ENCODE measurements around the gene INPP5E.
"Not testable (repeated sequence)": the region's sequence is repeated elsewhere in the genome, so short reads cannot be mapped to it uniquely, and the experiment has no call there.

Gene INPP5E

GRCh38 chr9:136425367-136425766 is 14.3 kb downstream of the INPP5E start:
- not testable (repeated sequence) for DNase-seq

- DNase-seq: no peak
Measured at GRCh38 chr9:136424750-136425362, 14.8 kb downstream of the INPP5E start.

- no peak for DNase-seq
Measured at GRCh38 chr9:136423432-136424146, 16.1 kb downstream of the INPP5E start.

GRCh38 chr9:136422876-136423275 is 16.8 kb downstream of the INPP5E start:
- no peak for DNase-seq

GRCh38 chr9:136421791-136422190 is 17.9 kb downstream of the INPP5E start:
- DNase-seq: no peak

- DNase-seq: no peak
Measured at GRCh38 chr9:136419092-136419420, 20.6 kb downstream of the INPP5E start.

GRCh38 chr9:136418182-136419091 is 21.2 kb downstream of the INPP5E start:
- DNase-seq: no peak

GRCh38 chr9:136416914-136417313 is 22.7 kb downstream of the INPP5E start:
- DNase-seq: no peak

GRCh38 chr9:136416427-136416826 is 23.2 kb downstream of the INPP5E start:
- no peak for DNase-seq

- no peak for DNase-seq
Measured at GRCh38 chr9:136412962-136413361, 26.7 kb downstream of the INPP5E start.

GRCh38 chr9:136411378-136411777 is 28.3 kb downstream of the INPP5E start:
- no peak for DNase-seq

- DNase-seq: peak; percentile 78
Measured at GRCh38 chr9:136410500-136411287, 29.0 kb downstream of the INPP5E start, which contains the start of the genes ENTR1 and PMPCA. Gene ENTR1, minus strand, starts transcription at chr9:136410614. Its CDS starts 217 bp downstream, at chr9:136410397. Gene PMPCA, plus strand, starts transcription at chr9:136410658. Its CDS starts 11 bp downstream, at chr9:136410669.

- DNase-seq: no peak
Measured at GRCh38 chr9:136409557-136410455, 29.8 kb downstream of the INPP5E start.

GRCh38 chr9:136407911-136408310 is 31.7 kb downstream of the INPP5E start:
- DNase-seq: no peak

- not testable (repeated sequence) for DNase-seq
Measured at GRCh38 chr9:136407061-136407460, 32.6 kb downstream of the INPP5E start.

- DNase-seq: not testable (repeated sequence)
Measured at GRCh38 chr9:136405904-136406303, 33.7 kb downstream of the INPP5E start.

- DNase-seq: no peak
Measured at GRCh38 chr9:136405481-136405880, 34.2 kb downstream of the INPP5E start.

GRCh38 chr9:136404801-136405136 is 34.9 kb downstream of the INPP5E start:
- no peak for DNase-seq

- no peak for DNase-seq
Measured at GRCh38 chr9:136403915-136404800, 35.5 kb downstream of the INPP5E start.

- no peak for DNase-seq
Measured at GRCh38 chr9:136403538-136403914, 36.1 kb downstream of the INPP5E start.

GRCh38 chr9:136402067-136402466 is 37.6 kb downstream of the INPP5E start:
- no peak for DNase-seq

Data from NCI-H226 (cell line).